ENCODE measurements around the gene DHRS7.
"Not testable (repeated sequence)": the region's sequence is repeated elsewhere in the genome, so short reads cannot be mapped to it uniquely, and the experiment has no call there.

DHRS7 gene

GRCh38 chr14:60116181-60116580 is 49.0 kb downstream of the DHRS7 start:
- DNase-seq, result no peak

GRCh38 chr14:60114881-60115280 is 50.3 kb downstream of the DHRS7 start:
- no peak for DNase-seq

- DNase-seq, result no peak
Observed at GRCh38 chr14:60111732-60112131, 53.5 kb downstream of the DHRS7 start.

GRCh38 chr14:60107477-60107876 is 57.7 kb downstream of the DHRS7 start:
- DNase-seq, result no peak

- DNase-seq, result no peak
Observed at GRCh38 chr14:60106339-60106738, 58.9 kb downstream of the DHRS7 start.

GRCh38 chr14:60102389-60102788 is 62.8 kb downstream of the DHRS7 start:
- no peak for DNase-seq

- no peak for DNase-seq
Observed at GRCh38 chr14:60101786-60102185, 63.4 kb downstream of the DHRS7 start.

- not testable (repeated sequence) for DNase-seq
Observed at GRCh38 chr14:60099855-60100254, 65.3 kb downstream of the DHRS7 start.

- no peak for DNase-seq
Observed at GRCh38 chr14:60097974-60098373, 67.2 kb downstream of the DHRS7 start.

- no peak for DNase-seq
Observed at GRCh38 chr14:60095781-60096450, 69.3 kb downstream of the DHRS7 start.

GRCh38 chr14:60095231-60095630 is 70.0 kb downstream of the DHRS7 start:
- DNase-seq, result no peak

GRCh38 chr14:60094306-60094897 is 70.8 kb downstream of the DHRS7 start:
- DNase-seq, result no peak
